K562 (cell line): ENCODE results near the gene PTPN14. TPM values are rescaled to one million over a fixed set of nuclear protein-coding genes. Genes with fewer than 3 reads are reported as not detected.

Experiments used
- ATAC-seq: fragments of 200-7000 bp; cut with Tn5 transposase; 3 replicates; pipeline ENCODE4 v1.9.1; 2020; ENCODE audit warnings: moderate library complexity
- BruUV-seq: library from RNA; stranded (reverse); fragments of 400-500 nt; replicated peaks from 2 replicates; lab custom pipeline; 2021; lab: Mats Ljungman, UMichigan
- CTCF ChIA-PET: fragments of 300-600 bp; formaldehyde crosslinking; extraction: SDS; loops from one replicate; lab custom pipeline; 2021; ENCODE audit warnings: low intra/inter-chr PET ratio; lab: Yijun Ruan, JAX
- POLR2A ChIA-PET: fragments of 300-600, 350-650 bp; sonication (Branson Sonifier 250); formaldehyde crosslinking; extraction: SDS; loops from one replicate; lab custom pipeline; 2021; ENCODE audit warnings: antibody characterized with exemption, inconsistent platforms; lab: Yijun Ruan, JAX
- DNase-seq, 4 experiments: peaks; one replicate each; pipeline versions ENCODE4 v3.0.0 to v3.0.0-alpha.2; 2011 to 2018; ENCODE audit warnings: low spot score in 3 of 4, mixed read lengths in 3 of 4; ENCODE audit errors: extremely low read depth in 1 of 4
- FAIRE-seq: peaks from 2 replicates; lab custom pipeline; 2011; peaks lifted over from hg19 to GRCh38; lab: Jason Lieb, UNC
- H2AFZ ChIP-seq: 2 replicates; pipeline ENCODE4 v1.6.0; 2011; ENCODE audit warnings: low read depth, low read length, control low read depth, inconsistent platforms
- H3K27ac ChIP-seq: fragments of 200-600 bp; 3 replicates; pipeline ENCODE4 v1.8.0; 2011; ENCODE audit warnings: low read depth, mild to moderate bottlenecking, control low read depth, inconsistent platforms, low read length, moderate library complexity, mixed read lengths; ENCODE audit errors: extremely low read depth
- H3K27me3 ChIP-seq, 2 experiments: fragments of 300-600 bp in 1 of 2; 2 replicates in 1 of 2; 3 replicates in 1 of 2; pipeline versions ENCODE4 v1.6.0 to v1.8.0; 2011; ENCODE audit warnings: inconsistent platforms in 2 of 2, low read length in 2 of 2, mild to moderate bottlenecking in 1 of 2, mixed read lengths in 1 of 2, moderate library complexity in 1 of 2; ENCODE audit not compliant: control insufficient read depth in 2 of 2, insufficient read depth in 2 of 2
- H3K36me3 ChIP-seq: fragments of 300-600 bp; 3 replicates; pipeline ENCODE4 v1.8.0; 2011; ENCODE audit warnings: mild to moderate bottlenecking, low read length, inconsistent platforms; ENCODE audit not compliant: control insufficient read depth, insufficient read depth
- H3K4me1 ChIP-seq, 2 experiments: fragments of 200-600 bp in 1 of 2; replicated peaks in 1 of 2; 2 replicates in 1 of 2; 3 replicates in 1 of 2; pipeline versions ENCODE4 v1.5.1 to v1.8.0; 2011; ENCODE audit warnings: inconsistent platforms in 2 of 2, low read length in 2 of 2, mild to moderate bottlenecking in 1 of 2, mixed read lengths in 1 of 2, moderate library complexity in 1 of 2; ENCODE audit not compliant: control insufficient read depth in 2 of 2, insufficient read depth in 2 of 2
- H3K4me2 ChIP-seq: 2 replicates; pipeline ENCODE4 v1.6.1; 2011; ENCODE audit warnings: low read length, control low read depth, inconsistent platforms, mixed read lengths; ENCODE audit not compliant: insufficient read depth
- H3K4me3 ChIP-seq: fragments of 200-600 bp; sonication (generic), shearing (Covaris generic); 2 replicates; pipeline ENCODE4 v1.5.1; 2016; ENCODE audit warnings: control low read depth, inconsistent platforms
- H3K79me2 ChIP-seq: fragments of 200-600 bp; 3 replicates; pipeline ENCODE4 v1.8.0; 2011; ENCODE audit warnings: low read length, inconsistent platforms; ENCODE audit not compliant: control insufficient read depth, insufficient read depth
- H3K9ac ChIP-seq, 2 experiments: 2 replicates each; pipeline versions ENCODE4 v1.6.0 to v1.6.1; 2011; ENCODE audit warnings: low read depth in 2 of 2, low read length in 2 of 2, control low read depth in 1 of 2, inconsistent platforms in 1 of 2, mild to moderate bottlenecking in 1 of 2, mixed read lengths in 1 of 2; ENCODE audit not compliant: insufficient read depth in 1 of 2
- H3K9me1 ChIP-seq: one replicate; pipeline ENCODE4 v1.6.0; 2011; ENCODE audit warnings: inconsistent platforms, mild to moderate bottlenecking, low read length, moderate library complexity; ENCODE audit not compliant: control insufficient read depth, insufficient read depth
- H3K9me3 ChIP-seq: replicated peaks from 2 replicates; pipeline ENCODE4 v1.5.1; 2011; ENCODE audit warnings: low read depth, low read length, inconsistent platforms; ENCODE audit not compliant: control insufficient read depth, insufficient read depth
- H4K20me1 ChIP-seq: replicated peaks from 2 replicates; pipeline ENCODE4 v1.6.1; 2011; ENCODE audit warnings: low read length, inconsistent platforms, mixed read lengths; ENCODE audit not compliant: control insufficient read depth, insufficient read depth
- CBFA2T2 ChIP-seq: fragments of 450-650 bp; conservative IDR thresholded peaks from 2 replicates; pipeline ENCODE4 v1.6.1; 2017; ENCODE audit warnings: mild to moderate bottlenecking
- GABPB2 ChIP-seq: fragments of 250-450 bp; sonication (Bioruptor Pico); conservative IDR thresholded peaks from 2 replicates; pipeline ENCODE4 v1.5.1; 2021; ENCODE audit warnings: mild to moderate bottlenecking
- NBN ChIP-seq: fragments of 450-650 bp; IDR thresholded peaks from 2 replicates; pipeline ENCODE4 v1.6.1; 2016; ENCODE audit warnings: low read depth, mild to moderate bottlenecking
- NCOA4 ChIP-seq: fragments of 450-650 bp; IDR thresholded peaks from 2 replicates; pipeline ENCODE4 v1.6.1; 2018; ENCODE audit warnings: mild to moderate bottlenecking; ENCODE audit not compliant: partially characterized antibody
- NCOR1 ChIP-seq: fragments of 450-650 bp; IDR thresholded peaks from 2 replicates; pipeline ENCODE4 v1.6.1; 2016; ENCODE audit warnings: mild to moderate bottlenecking, moderate library complexity
- POLR2A ChIP-seq: fragments of 450-650 bp; conservative IDR thresholded peaks from 2 replicates; pipeline ENCODE4 v1.6.1; 2016
- RBBP5 ChIP-seq: fragments of 200-600 bp; sonication (generic); IDR thresholded peaks from 2 replicates; pipeline ENCODE4 v1.6.1; 2012; ENCODE audit warnings: borderline replicate concordance, mild to moderate bottlenecking, low read length, control low read depth, inconsistent platforms; ENCODE audit not compliant: insufficient read depth, poor library complexity, severe bottlenecking
- RHOXF2B ChIP-seq: fragments of 250-450 bp; sonication (Bioruptor Pico); conservative IDR thresholded peaks from 2 replicates; pipeline ENCODE4 v1.5.1; 2021
- TSC22D4 ChIP-seq: fragments of 450-650 bp; IDR thresholded peaks from 2 replicates; pipeline ENCODE4 v1.6.1; 2016; ENCODE audit warnings: missing genetic modification characterization, missing biosample characterization, control low read depth
- XRCC4 ChIP-seq: IDR thresholded peaks from one replicate; pipeline ENCODE4 v1.6.1; 2011; ENCODE audit not compliant: insufficient read depth, insufficient read length; ENCODE audit errors: extremely low read depth
- ZNF431 ChIP-seq: sonication (generic); formaldehyde crosslinking; IDR thresholded peaks from 2 replicates; pipeline ENCODE4 v1.8.0; 2022; ENCODE audit warnings: mild to moderate bottlenecking, missing genetic modification reagents
- ZNF507 ChIP-seq: conservative IDR thresholded peaks from 2 replicates; pipeline ENCODE4 v1.6.1; 2017; ENCODE audit warnings: missing genetic modification characterization, missing compliant biosample characterization
- WGBS: fragments of 100-300 bp; shearing (Covaris generic); methylation state at CpG from one replicate; pipeline ENCODE4 v1.1.6; 2016; ENCODE audit warnings: low coverage, mixed read lengths; ENCODE audit not compliant: insufficient coverage; ENCODE audit errors: missing lambda C conversion rate; 5-methylcytosine and 5-hydroxymethylcytosine counted together
- in situ Hi-C: fragments of 300-500 bp; cut with MboI; formaldehyde crosslinking; loops from 4 replicates; pipeline ENCODE4 v1.15.0; 2018; ENCODE audit warnings: inconsistent platforms, mixed read lengths
- intact Hi-C: fragments of 100-400 bp; cut with micrococcal nuclease; formaldehyde crosslinking; loops from 2 replicates; pipeline ENCODE4 v1.14.2; 2022
- polyA plus RNA-seq, 8 experiments: library from polyadenylated mRNA; depleted of rRNA in 4 of 8; stranded (reverse) in 5 of 8; unstranded in 3 of 8; fragments of >200 nt; fragmentation: Nextera tagmentation in 2 of 8; fragmentation: Illumina TruSeq in 1 of 8; extraction: Ambion mirVana in 2 of 8; extraction: Trizol in 1 of 8; gene quantifications; 2 replicates each; pipeline versions ENCODE4 v1.2.1 to v1.2.3, GENCODE V29; 2011 to 2014; ENCODE audit warnings: inconsistent platforms in 1 of 8, missing spikeins in 1 of 8
- total RNA-seq, 7 experiments: library from RNA; depleted of rRNA in 6 of 7; stranded (reverse); fragments of >200 nt in 6 of 7; fragmentation: Illumina TruSeq in 2 of 7; extraction: Trizol in 2 of 7; gene quantifications; 2 replicates each; pipeline versions ENCODE4 v1.2.1 to v1.2.3, GENCODE V29; 2011 to 2021; ENCODE audit warnings: low replicate concordance in 1 of 7
- TF ChIP-seq, protein P1 (sequence below): fragments of 450-650 bp; formaldehyde crosslinking; IDR thresholded peaks from 2 replicates; pipeline ENCODE4 v1.4.0; 2020; ENCODE audit warnings: mild to moderate bottlenecking, moderate library complexity
- TF ChIP-seq, protein P2 (sequence below): fragments of 450-650 bp; formaldehyde crosslinking; IDR thresholded peaks from 2 replicates; pipeline ENCODE4 v1.4.0; 2022; ENCODE audit warnings: mild to moderate bottlenecking, moderate library complexity
- TF ChIP-seq, protein P3 (sequence below): fragments of 250-450 bp; sonication (Bioruptor Pico); IDR thresholded peaks from 2 replicates; pipeline ENCODE4 v1.4.0; 2020; ENCODE audit warnings: borderline replicate concordance
- TF ChIP-seq, protein P4 (sequence below): sonication (generic); formaldehyde crosslinking; IDR thresholded peaks from 2 replicates; pipeline ENCODE4 v1.8.0; 2022; ENCODE audit warnings: mild to moderate bottlenecking, low read depth, missing genetic modification reagents

Gene PTPN14
- total and polyA plus RNA-seq, 9 of the 15 experiments (the other 6 are each of a cell fraction or from before 2014, with no cell fraction given): 0.01 to 0.29 (median 0.04) TPM; not detected in 6

DNA sequence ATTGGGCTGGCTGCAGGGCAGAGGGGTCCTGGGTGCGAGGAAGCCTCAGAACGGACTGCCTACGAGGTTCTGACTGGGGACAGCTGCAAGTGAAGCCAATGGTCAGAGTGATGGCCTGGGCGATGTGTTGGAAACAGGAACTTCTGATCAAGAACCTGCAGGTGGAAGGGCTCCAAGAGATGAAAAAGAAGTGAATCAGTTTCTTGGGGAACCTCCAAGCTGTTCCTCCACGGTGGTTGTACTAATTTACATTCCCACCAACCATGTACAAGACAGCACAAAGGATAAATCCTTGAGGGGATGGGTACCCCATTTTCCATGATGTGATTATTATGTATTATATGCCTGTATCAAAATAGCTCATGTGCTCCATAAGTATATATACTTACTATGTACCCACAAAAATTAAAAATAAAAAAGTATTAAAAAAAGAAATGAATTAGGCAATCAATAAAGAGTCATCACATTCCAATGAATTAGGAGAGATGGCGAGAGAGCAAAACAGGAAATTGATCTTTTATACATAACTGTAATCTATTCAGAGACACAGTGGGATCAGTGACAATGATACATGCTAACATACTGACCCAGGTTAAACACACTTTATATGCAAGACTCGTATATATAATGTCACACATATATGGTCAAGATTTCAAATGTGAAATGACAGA lies 58.1 kb downstream of the PTPN14 start:
- no peaks in the 10 kb centered on the region for H3K79me2 ChIP-seq
- TF ChIP-seq, protein P1, sequence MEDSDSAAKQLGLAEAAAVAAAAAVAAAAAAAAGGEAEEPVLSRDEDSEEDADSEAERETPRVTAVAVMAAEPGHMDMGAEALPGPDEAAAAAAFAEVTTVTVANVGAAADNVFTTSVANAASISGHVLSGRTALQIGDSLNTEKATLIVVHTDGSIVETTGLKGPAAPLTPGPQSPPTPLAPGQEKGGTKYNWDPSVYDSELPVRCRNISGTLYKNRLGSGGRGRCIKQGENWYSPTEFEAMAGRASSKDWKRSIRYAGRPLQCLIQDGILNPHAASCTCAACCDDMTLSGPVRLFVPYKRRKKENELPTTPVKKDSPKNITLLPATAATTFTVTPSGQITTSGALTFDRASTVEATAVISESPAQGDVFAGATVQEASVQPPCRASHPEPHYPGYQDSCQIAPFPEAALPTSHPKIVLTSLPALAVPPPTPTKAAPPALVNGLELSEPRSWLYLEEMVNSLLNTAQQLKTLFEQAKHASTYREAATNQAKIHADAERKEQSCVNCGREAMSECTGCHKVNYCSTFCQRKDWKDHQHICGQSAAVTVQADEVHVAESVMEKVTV (CRISPR knock-in tag): no peak
- TF ChIP-seq, protein P2, sequence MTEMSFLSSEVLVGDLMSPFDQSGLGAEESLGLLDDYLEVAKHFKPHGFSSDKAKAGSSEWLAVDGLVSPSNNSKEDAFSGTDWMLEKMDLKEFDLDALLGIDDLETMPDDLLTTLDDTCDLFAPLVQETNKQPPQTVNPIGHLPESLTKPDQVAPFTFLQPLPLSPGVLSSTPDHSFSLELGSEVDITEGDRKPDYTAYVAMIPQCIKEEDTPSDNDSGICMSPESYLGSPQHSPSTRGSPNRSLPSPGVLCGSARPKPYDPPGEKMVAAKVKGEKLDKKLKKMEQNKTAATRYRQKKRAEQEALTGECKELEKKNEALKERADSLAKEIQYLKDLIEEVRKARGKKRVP (CRISPR knock-in tag): no peak
- no peak for TF ChIP-seq NCOA4
- no peak for TF ChIP-seq ZNF431 (CRISPR knock-in tag)
- TF ChIP-seq RHOXF2B (CRISPR knock-in tag): no peak
- TF ChIP-seq XRCC4: no peak
- TF ChIP-seq, protein P3, sequence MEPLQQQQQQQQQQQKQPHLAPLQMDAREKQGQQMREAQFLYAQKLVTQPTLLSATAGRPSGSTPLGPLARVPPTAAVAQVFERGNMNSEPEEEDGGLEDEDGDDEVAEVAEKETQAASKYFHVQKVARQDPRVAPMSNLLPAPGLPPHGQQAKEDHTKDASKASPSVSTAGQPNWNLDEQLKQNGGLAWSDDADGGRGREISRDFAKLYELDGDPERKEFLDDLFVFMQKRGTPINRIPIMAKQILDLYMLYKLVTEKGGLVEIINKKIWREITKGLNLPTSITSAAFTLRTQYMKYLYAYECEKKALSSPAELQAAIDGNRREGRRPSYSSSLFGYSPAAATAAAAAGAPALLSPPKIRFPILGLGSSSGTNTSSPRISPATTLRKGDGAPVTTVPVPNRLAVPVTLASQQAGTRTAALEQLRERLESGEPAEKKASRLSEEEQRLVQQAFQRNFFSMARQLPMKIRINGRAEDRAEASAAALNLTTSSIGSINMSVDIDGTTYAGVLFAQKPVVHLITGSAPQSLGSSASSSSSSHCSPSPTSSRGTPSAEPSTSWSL (CRISPR knock-in tag): no peak
- no peak for TF ChIP-seq NBN
- no peak for TF ChIP-seq RBBP5
- TF ChIP-seq GABPB2 (CRISPR knock-in tag): no peak
- TF ChIP-seq, protein P4, sequence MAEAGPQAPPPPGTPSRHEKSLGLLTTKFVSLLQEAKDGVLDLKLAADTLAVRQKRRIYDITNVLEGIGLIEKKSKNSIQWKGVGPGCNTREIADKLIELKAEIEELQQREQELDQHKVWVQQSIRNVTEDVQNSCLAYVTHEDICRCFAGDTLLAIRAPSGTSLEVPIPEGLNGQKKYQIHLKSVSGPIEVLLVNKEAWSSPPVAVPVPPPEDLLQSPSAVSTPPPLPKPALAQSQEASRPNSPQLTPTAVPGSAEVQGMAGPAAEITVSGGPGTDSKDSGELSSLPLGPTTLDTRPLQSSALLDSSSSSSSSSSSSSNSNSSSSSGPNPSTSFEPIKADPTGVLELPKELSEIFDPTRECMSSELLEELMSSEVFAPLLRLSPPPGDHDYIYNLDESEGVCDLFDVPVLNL (CRISPR knock-in tag): no peak
- no peak for TF ChIP-seq CBFA2T2
- no peak for TF ChIP-seq TSC22D4 (tag)
- TF ChIP-seq NCOR1: no peak
- no peak for TF ChIP-seq ZNF507 (tag)
- TF ChIP-seq POLR2A: no peak
- TF ChIP-seq, all 486 proteins: peak for 0
- WGBS: 2% methylated on average over 7 of the region's 7 CpGs
- no TSS peak for BruUV-seq
- in situ Hi-C loops: no loop called here
- Histone ChIP-seq H3K9ac (no peak overlapping the region), H2AFZ (no peak overlapping the region), H3K9me3 (no peaks in the 10 kb centered on the region), H3K4me3 (no peak overlapping the region), H3K27me3 (peaks cover 4 to 26% of the 10 kb centered on the region in 2 experiments), H3K4me2 (no peak overlapping the region), H4K20me1 (no peaks in the 10 kb centered on the region), H3K27ac (no peak overlapping the region), H3K4me1 (no peaks in the 10 kb centered on the region), H3K9me1 (no peaks in the 10 kb centered on the region), H3K36me3 (no peaks in the 10 kb centered on the region)
- POLR2A ChIA-PET: no interaction called here
- no peak for DNase-seq
- intact Hi-C loops: no loop called here
- no peak for FAIRE-seq
- no peak for ATAC-seq
- CTCF ChIA-PET: no interaction called here
